ENCODE data around the gene TTC6. TPM values are rescaled to one million over a fixed set of nuclear protein-coding genes. Genes with fewer than 3 reads are reported as not detected.

Gene TTC6
- total RNA-seq, 1 donor from 2014 or later: 0.40 TPM

GRCh38 chr14:37620856-37621255 lies 25.4 kb downstream of the TTC6 start:
- Mint-ChIP-seq H3K9me3 (peaks cover 1% of the 10 kb centered on the region), H3K4me1 (peaks cover 11% of the 10 kb centered on the region), H3K36me3 (ENCODE audit: low read depth) (peaks cover 3% of the 10 kb centered on the region), H3K4me3 (no peak overlapping the region), H3K27ac (ENCODE audit: unreplicated experiment) (no peak overlapping the region), H3K27me3 (ENCODE audit: low read depth) (peaks cover 52% of the 10 kb centered on the region)
- no peak for DNase-seq (ENCODE audit: low read depth, low spot score)
- TF ChIP-seq, protein P1, sequence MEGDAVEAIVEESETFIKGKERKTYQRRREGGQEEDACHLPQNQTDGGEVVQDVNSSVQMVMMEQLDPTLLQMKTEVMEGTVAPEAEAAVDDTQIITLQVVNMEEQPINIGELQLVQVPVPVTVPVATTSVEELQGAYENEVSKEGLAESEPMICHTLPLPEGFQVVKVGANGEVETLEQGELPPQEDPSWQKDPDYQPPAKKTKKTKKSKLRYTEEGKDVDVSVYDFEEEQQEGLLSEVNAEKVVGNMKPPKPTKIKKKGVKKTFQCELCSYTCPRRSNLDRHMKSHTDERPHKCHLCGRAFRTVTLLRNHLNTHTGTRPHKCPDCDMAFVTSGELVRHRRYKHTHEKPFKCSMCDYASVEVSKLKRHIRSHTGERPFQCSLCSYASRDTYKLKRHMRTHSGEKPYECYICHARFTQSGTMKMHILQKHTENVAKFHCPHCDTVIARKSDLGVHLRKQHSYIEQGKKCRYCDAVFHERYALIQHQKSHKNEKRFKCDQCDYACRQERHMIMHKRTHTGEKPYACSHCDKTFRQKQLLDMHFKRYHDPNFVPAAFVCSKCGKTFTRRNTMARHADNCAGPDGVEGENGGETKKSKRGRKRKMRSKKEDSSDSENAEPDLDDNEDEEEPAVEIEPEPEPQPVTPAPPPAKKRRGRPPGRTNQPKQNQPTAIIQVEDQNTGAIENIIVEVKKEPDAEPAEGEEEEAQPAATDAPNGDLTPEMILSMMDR (conservative IDR thresholded peaks at IDR 0.05): no peak

- Mint-ChIP-seq H3K27me3 (ENCODE audit: low read depth) (peaks cover 59% of the 10 kb centered on the region), H3K36me3 (ENCODE audit: low read depth) (peaks cover 3% of the 10 kb centered on the region), H3K9me3 (no peaks in the 10 kb centered on the region), H3K27ac (ENCODE audit: unreplicated experiment) (no peak overlapping the region), H3K4me3 (peak overlapping the region; percentile 18), H3K4me1 (peaks cover 11% of the 10 kb centered on the region)
- DNase-seq (ENCODE audit: low read depth, low spot score): peak; percentile 34
- TF ChIP-seq, protein P1 (conservative IDR thresholded peaks at IDR 0.05): peak; percentile 18
Measured at GRCh38 chr14:37622231-37622923, 26.9 kb downstream of the TTC6 start.

- no peak for DNase-seq (ENCODE audit: low read depth, low spot score)
- no peak overlapping the region for H3K27ac Mint-ChIP-seq (ENCODE audit: unreplicated experiment)
- peaks cover 9% of the 10 kb centered on the region for H3K4me1 Mint-ChIP-seq
- TF ChIP-seq, protein P1 (conservative IDR thresholded peaks at IDR 0.05): no peak
- no peaks in the 10 kb centered on the region for H3K36me3 Mint-ChIP-seq (ENCODE audit: low read depth)
- no peak overlapping the region for H3K4me3 Mint-ChIP-seq
- H3K27me3 Mint-ChIP-seq (ENCODE audit: low read depth): peaks cover 64% of the 10 kb centered on the region
- H3K9me3 Mint-ChIP-seq: peaks cover 2% of the 10 kb centered on the region
Measured at GRCh38 chr14:37623426-37623951, 28.1 kb downstream of the TTC6 start.

GRCh38 chr14:37623971-37624370 lies 28.5 kb downstream of the TTC6 start:
- H3K27me3 Mint-ChIP-seq (ENCODE audit: low read depth): peaks cover 65% of the 10 kb centered on the region
- peaks cover 3% of the 10 kb centered on the region for H3K9me3 Mint-ChIP-seq
- DNase-seq (ENCODE audit: low read depth, low spot score): no peak
- H3K27ac Mint-ChIP-seq (ENCODE audit: unreplicated experiment): no peak overlapping the region
- no peaks in the 10 kb centered on the region for H3K36me3 Mint-ChIP-seq (ENCODE audit: low read depth)
- TF ChIP-seq, protein P1 (conservative IDR thresholded peaks at IDR 0.05): no peak
- H3K4me3 Mint-ChIP-seq: no peak overlapping the region
- H3K4me1 Mint-ChIP-seq: peaks cover 4% of the 10 kb centered on the region

DNA sequence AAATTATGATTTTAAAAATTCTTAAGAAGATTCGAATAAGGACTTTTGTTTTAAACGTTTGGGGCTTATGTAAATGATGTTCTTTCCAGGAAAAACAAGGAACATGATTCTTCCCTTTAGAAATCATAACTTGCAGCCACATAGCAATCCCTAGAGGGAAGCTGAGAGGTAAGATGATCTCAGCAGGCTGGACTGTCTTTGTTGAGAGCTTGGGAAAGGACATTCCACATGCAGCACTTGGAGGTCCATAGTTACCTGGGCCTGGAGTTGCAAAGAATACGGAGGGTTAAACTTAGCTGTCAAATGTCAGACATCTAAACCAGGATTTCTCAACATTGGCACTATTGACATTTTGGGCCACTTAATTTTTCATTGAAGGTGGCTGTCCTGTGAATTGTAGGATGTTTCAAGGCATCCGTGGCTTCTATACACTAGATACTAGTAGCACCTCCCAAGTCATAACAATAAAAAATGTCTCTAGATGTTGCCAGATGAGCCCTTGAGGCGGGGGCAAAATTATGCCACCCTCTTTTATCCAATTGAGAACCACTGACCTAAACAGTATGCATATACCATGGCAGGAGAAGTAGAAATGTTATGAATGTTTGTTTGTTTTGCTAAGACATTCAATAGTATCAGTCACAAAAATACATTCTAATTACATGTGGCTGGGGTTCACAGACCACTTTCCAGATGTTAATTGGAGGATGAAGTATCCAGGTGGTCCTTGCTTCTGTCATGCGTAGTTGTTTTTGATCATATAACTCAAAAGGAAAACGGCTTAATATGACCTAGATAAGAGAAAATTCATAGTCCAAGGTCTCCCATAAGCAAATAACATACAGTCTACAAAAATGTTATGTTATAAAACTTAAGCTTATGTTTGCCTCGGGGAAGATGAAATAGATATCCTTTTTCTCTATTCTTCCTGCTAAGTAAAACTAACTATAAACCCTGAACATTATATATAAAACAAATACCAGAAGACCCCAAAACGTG lies 30.5 kb downstream of the TTC6 start:
- Mint-ChIP-seq H3K9me3 (peaks cover 14% of the 10 kb centered on the region), H3K36me3 (ENCODE audit: low read depth) (peaks cover 8% of the 10 kb centered on the region), H3K4me3 (no peak overlapping the region), H3K27me3 (ENCODE audit: low read depth) (peaks cover 64% of the 10 kb centered on the region), H3K27ac (ENCODE audit: unreplicated experiment) (no peak overlapping the region), H3K4me1 (peaks cover 4% of the 10 kb centered on the region)
- no peak for DNase-seq (ENCODE audit: low read depth, low spot score)
- TF ChIP-seq, protein P1 (conservative IDR thresholded peaks at IDR 0.05): no peak
